H9 (cell line): Measurements from ENCODE around the gene OPN1MW. TPM values are rescaled to one million over a fixed set of nuclear protein-coding genes. Genes with fewer than 3 reads are reported as not detected.

Experiments used
- DNase-seq: peaks from one replicate; pipeline ENCODE4 v3.0.0-alpha.2; 2017
- H2AFZ ChIP-seq: one replicate; pipeline ENCODE4 v1.6.1; 2013; ENCODE audit warnings: mild to moderate bottlenecking, low read length, control low read depth, moderate library complexity
- H2AK5ac ChIP-seq: 2 replicates; pipeline ENCODE4 v1.6.1; 2013; ENCODE audit warnings: low read length, control low read depth, mixed read lengths; ENCODE audit not compliant: insufficient read length
- H2BK120ac ChIP-seq: one replicate; pipeline ENCODE4 v1.6.1; 2013; ENCODE audit warnings: low read depth, mild to moderate bottlenecking, low read length, control low read depth, inconsistent platforms; ENCODE audit not compliant: poor library complexity, severe bottlenecking
- H2BK12ac ChIP-seq: 2 replicates; pipeline ENCODE4 v1.6.1; 2013; ENCODE audit warnings: low read length, control low read depth, mixed read lengths, low read depth; ENCODE audit not compliant: insufficient read length
- H2BK15ac ChIP-seq: 2 replicates; pipeline ENCODE4 v1.6.1; 2013; ENCODE audit warnings: low read depth, low read length, control low read depth
- H2BK20ac ChIP-seq: one replicate; pipeline ENCODE4 v1.6.1; 2013; ENCODE audit warnings: low read depth, mild to moderate bottlenecking, low read length, control low read depth, inconsistent platforms; ENCODE audit not compliant: poor library complexity, severe bottlenecking
- H2BK5ac ChIP-seq: 2 replicates; pipeline ENCODE4 v1.6.1; 2013; ENCODE audit warnings: low read length, control low read depth, mixed read lengths; ENCODE audit not compliant: insufficient read length
- H3K14ac ChIP-seq: 2 replicates; pipeline ENCODE4 v1.6.1; 2013; ENCODE audit warnings: low read length, control low read depth; ENCODE audit not compliant: insufficient read depth
- H3K18ac ChIP-seq: 2 replicates; pipeline ENCODE4 v1.6.1; 2013; ENCODE audit warnings: low read depth, mild to moderate bottlenecking, mixed read lengths, low read length, control low read depth; ENCODE audit not compliant: insufficient read length
- H3K23ac ChIP-seq: 2 replicates; pipeline ENCODE4 v1.6.1; 2013; ENCODE audit warnings: low read length, control low read depth, mixed read lengths, low read depth; ENCODE audit not compliant: insufficient read length
- H3K23me2 ChIP-seq: 2 replicates; pipeline ENCODE4 v1.6.1; 2013; ENCODE audit warnings: low read depth, mild to moderate bottlenecking, mixed read lengths, low read length, control low read depth; ENCODE audit not compliant: insufficient read length, poor library complexity, severe bottlenecking
- H3K27ac ChIP-seq: 2 replicates; pipeline ENCODE4 v1.5.1; 2013; ENCODE audit warnings: low read length, control low read depth, mixed read lengths, low read depth; ENCODE audit not compliant: insufficient read length
- H3K27me3 ChIP-seq: 2 replicates; pipeline ENCODE4 v1.6.1; 2013; ENCODE audit warnings: low read length, control low read depth, inconsistent platforms; ENCODE audit not compliant: insufficient read depth
- H3K4ac ChIP-seq: 2 replicates; pipeline ENCODE4 v1.6.1; 2013; ENCODE audit warnings: low read depth, mild to moderate bottlenecking, control low read depth, inconsistent platforms, low read length, moderate library complexity
- H3K4me1 ChIP-seq: 2 replicates; pipeline ENCODE4 v1.6.1; 2013; ENCODE audit warnings: low read length, control low read depth, inconsistent platforms; ENCODE audit not compliant: insufficient read depth
- H3K4me2 ChIP-seq: 2 replicates; pipeline ENCODE4 v1.6.1; 2013; ENCODE audit warnings: low read length, control low read depth, mixed read lengths; ENCODE audit not compliant: insufficient read length, insufficient read depth
- H3K56ac ChIP-seq: 2 replicates; pipeline ENCODE4 v1.6.1; 2013; ENCODE audit warnings: low read depth, mild to moderate bottlenecking, mixed read lengths, low read length, control low read depth; ENCODE audit not compliant: insufficient read length
- H3K79me1 ChIP-seq: 2 replicates; pipeline ENCODE4 v1.6.1; 2013; ENCODE audit warnings: low read depth, mild to moderate bottlenecking, moderate library complexity, low read length, control low read depth, inconsistent platforms; ENCODE audit not compliant: insufficient read depth, poor library complexity, severe bottlenecking
- H3K79me2 ChIP-seq: 2 replicates; pipeline ENCODE4 v1.6.1; 2013; ENCODE audit warnings: low read length, control low read depth, inconsistent platforms; ENCODE audit not compliant: insufficient read depth
- H3K9ac ChIP-seq: 2 replicates; pipeline ENCODE4 v1.6.1; 2013; ENCODE audit warnings: low read length, control low read depth, mixed read lengths; ENCODE audit not compliant: insufficient read length; ENCODE audit errors: extremely low read depth
- H3K9me3 ChIP-seq: one replicate; pipeline ENCODE4 v1.6.1; 2013; ENCODE audit warnings: low read depth, low read length, inconsistent platforms; ENCODE audit not compliant: control insufficient read depth
- H3T11ph ChIP-seq: one replicate; pipeline ENCODE4 v1.6.1; 2013; ENCODE audit warnings: mild to moderate bottlenecking, low read length, control low read depth, inconsistent platforms
- H4K20me1 ChIP-seq: one replicate; pipeline ENCODE4 v1.6.1; 2013; ENCODE audit not compliant: control insufficient read depth, insufficient read length, insufficient read depth
- H4K5ac ChIP-seq: 2 replicates; pipeline ENCODE4 v1.6.1; 2013; ENCODE audit warnings: low read depth, mild to moderate bottlenecking, mixed read lengths, low read length, control low read depth; ENCODE audit not compliant: insufficient read length
- H4K8ac ChIP-seq: replicated peaks from 2 replicates; pipeline ENCODE4 v1.6.1; 2013; ENCODE audit warnings: low read length, control low read depth, mixed read lengths, low read depth; ENCODE audit not compliant: insufficient read length
- H4K91ac ChIP-seq: 2 replicates; pipeline ENCODE4 v1.6.1; 2013; ENCODE audit warnings: low read depth, mild to moderate bottlenecking, moderate library complexity, mixed read lengths, low read length, control low read depth; ENCODE audit not compliant: insufficient read length
- H3K27ac Mint-ChIP-seq, 3 experiments: 2 replicates in 2 of 3; 3 replicates in 1 of 3; pipeline ENCODE4 v1.8.0; 2020 to 2021; ENCODE audit warnings: mixed read lengths in 3 of 3, mild to moderate bottlenecking in 1 of 3, moderate library complexity in 1 of 3
- H3K27me3 Mint-ChIP-seq: 2 replicates; pipeline ENCODE4 v1.8.0; 2021; ENCODE audit warnings: low read depth, mild to moderate bottlenecking, moderate library complexity, mixed read lengths
- H3K36me3 Mint-ChIP-seq, 3 experiments: 2 replicates in 2 of 3; 3 replicates in 1 of 3; pipeline ENCODE4 v1.8.0; 2020 to 2021; ENCODE audit warnings: low read depth in 3 of 3, mixed read lengths in 3 of 3; ENCODE audit not compliant: insufficient read depth in 1 of 3
- H3K4me1 Mint-ChIP-seq, 2 experiments: 2 replicates each; pipeline ENCODE4 v1.8.0; 2020; ENCODE audit warnings: mixed read lengths in 2 of 2
- H3K4me3 Mint-ChIP-seq, 2 experiments: 2 replicates in 1 of 2; 3 replicates in 1 of 2; pipeline ENCODE4 v1.8.0; 2020 to 2021; ENCODE audit warnings: mild to moderate bottlenecking in 2 of 2, mixed read lengths in 2 of 2, moderate library complexity in 1 of 2
- H3K9me3 Mint-ChIP-seq, 2 experiments: 2 replicates in 1 of 2; 3 replicates in 1 of 2; pipeline ENCODE4 v1.8.0; 2020; ENCODE audit warnings: mild to moderate bottlenecking in 2 of 2, mixed read lengths in 2 of 2, moderate library complexity in 1 of 2
- WGBS: extraction: QIAGEN DNeasy Blood & Tissue Kit; methylation state at CpG from one replicate; pipeline ENCODE4 v1.1.7; 2013; ENCODE audit warnings: missing lambda C conversion rate, low lambda C conversion rate, mixed read lengths; ENCODE audit not compliant: insufficient read length; ENCODE audit errors: extremely low coverage; 5-methylcytosine and 5-hydroxymethylcytosine counted together
- total RNA-seq: library from RNA; stranded (reverse); gene quantifications from 2 replicates; pipeline ENCODE4 v1.2.1, GENCODE V29; 2021
- TF ChIP-seq, protein P1 (sequence below): fragments of 200-600 bp; sonication (generic); conservative IDR thresholded peaks from 3 replicates; pipeline ENCODE4 v1.8.0; 2021; ENCODE audit warnings: antibody characterized with exemption, mild to moderate bottlenecking

Gene OPN1MW
- total RNA-seq, 1 experiment from 2014 or later: not detected

- Histone ChIP-seq H3K18ac (no peak overlapping the region), H3K56ac (no peak overlapping the region), H3K79me1 (no peaks in the 10 kb centered on the region), H3K23ac (no peak overlapping the region), H3T11ph (no peak overlapping the region), H2BK15ac (no peak overlapping the region), H2AK5ac (no peak overlapping the region), H3K4ac (no peak overlapping the region), H2BK120ac (no peak overlapping the region), H3K4me1 (no peaks in the 10 kb centered on the region), H2BK20ac (no peak overlapping the region), H4K5ac (no peak overlapping the region), H4K91ac (no peak overlapping the region), H3K27me3 (no peaks in the 10 kb centered on the region), H3K23me2 (no peaks in the 10 kb centered on the region), H3K4me2 (no peak overlapping the region), H3K27ac (no peak overlapping the region), H2BK5ac (no peak overlapping the region), H4K8ac (no peak overlapping the region), H3K79me2 (no peaks in the 10 kb centered on the region), H3K14ac (no peak overlapping the region), H3K9ac (no peak overlapping the region), H4K20me1 (no peaks in the 10 kb centered on the region), H3K9me3 (peaks cover 32% of the 10 kb centered on the region), H2AFZ (no peak overlapping the region), H2BK12ac (no peak overlapping the region)
- Mint-ChIP-seq H3K27me3 (peaks cover 34% of the 10 kb centered on the region), H3K9me3 (peaks cover 73 to 77% of the 10 kb centered on the region in 2 experiments), H3K4me1 (peaks cover 0 to 3% of the 10 kb centered on the region in 2 experiments; a peak in 1 of 4 replicates), H3K4me3 (no peak overlapping the region), H3K36me3 (peaks cover 0 to 14% (median 5%) of the 10 kb centered on the region in 3 experiments; a peak in 5 of 7 replicates), H3K27ac (no peak overlapping the region)
- no CpG with 5 or more reads among the region's 12 CpGs for WGBS
- TF ChIP-seq, protein P1, sequence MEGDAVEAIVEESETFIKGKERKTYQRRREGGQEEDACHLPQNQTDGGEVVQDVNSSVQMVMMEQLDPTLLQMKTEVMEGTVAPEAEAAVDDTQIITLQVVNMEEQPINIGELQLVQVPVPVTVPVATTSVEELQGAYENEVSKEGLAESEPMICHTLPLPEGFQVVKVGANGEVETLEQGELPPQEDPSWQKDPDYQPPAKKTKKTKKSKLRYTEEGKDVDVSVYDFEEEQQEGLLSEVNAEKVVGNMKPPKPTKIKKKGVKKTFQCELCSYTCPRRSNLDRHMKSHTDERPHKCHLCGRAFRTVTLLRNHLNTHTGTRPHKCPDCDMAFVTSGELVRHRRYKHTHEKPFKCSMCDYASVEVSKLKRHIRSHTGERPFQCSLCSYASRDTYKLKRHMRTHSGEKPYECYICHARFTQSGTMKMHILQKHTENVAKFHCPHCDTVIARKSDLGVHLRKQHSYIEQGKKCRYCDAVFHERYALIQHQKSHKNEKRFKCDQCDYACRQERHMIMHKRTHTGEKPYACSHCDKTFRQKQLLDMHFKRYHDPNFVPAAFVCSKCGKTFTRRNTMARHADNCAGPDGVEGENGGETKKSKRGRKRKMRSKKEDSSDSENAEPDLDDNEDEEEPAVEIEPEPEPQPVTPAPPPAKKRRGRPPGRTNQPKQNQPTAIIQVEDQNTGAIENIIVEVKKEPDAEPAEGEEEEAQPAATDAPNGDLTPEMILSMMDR: no peak
- no peak for DNase-seq
These were observed 42.2 kb upstream of the OPN1MW start for GRCh38 chrX:154140206-154140605.
